ENCODE measurements around the gene ATP6V0E1.

The ATP6V0E1 gene

GRCh38 chr5:173047838-173048105 lies 64.2 kb downstream of the ATP6V0E1 start:
- TF ChIP-seq FOXM1 (IDR thresholded peaks at IDR 0.05; ENCODE audit: borderline replicate concordance, low read depth) (no peak), CREB1 (IDR thresholded peaks at IDR 0.05; ENCODE audit: low read depth) (no peak), EP300 (IDR thresholded peaks at IDR 0.05; ENCODE audit: borderline replicate concordance) (no peak), YY1 (IDR thresholded peaks at IDR 0.05; ENCODE audit: low read depth) (no peak), USF1 (IDR thresholded peaks at IDR 0.05) (no peak), ZBTB7A (IDR thresholded peaks at IDR 0.05; ENCODE audit: low read depth) (no peak), NFIC (IDR thresholded peaks at IDR 0.05) (no peak), EGR1 (IDR thresholded peaks at IDR 0.05) (no peak), TCF12 (IDR thresholded peaks at IDR 0.05; ENCODE audit: low read depth) (no peak), TAF1 (IDR thresholded peaks at IDR 0.05; ENCODE audit: low read depth) (no peak), CEBPB (IDR thresholded peaks at IDR 0.05) (no peak), RAD21 (IDR thresholded peaks at IDR 0.05; ENCODE audit: low read depth) (no peak), REST (IDR thresholded peaks at IDR 0.05; ENCODE audit: low read depth) (no peak), TEAD4 (IDR thresholded peaks at IDR 0.05) (no peak), MAX (IDR thresholded peaks at IDR 0.05) (no peak)

GRCh38 chr5:173050791-173051190 lies 67.2 kb downstream of the ATP6V0E1 start:
- TF ChIP-seq MAX (IDR thresholded peaks at IDR 0.05) (no peak), CEBPB (IDR thresholded peaks at IDR 0.05) (no peak), TEAD4 (IDR thresholded peaks at IDR 0.05) (no peak), REST (IDR thresholded peaks at IDR 0.05; ENCODE audit: low read depth) (no peak), TAF1 (IDR thresholded peaks at IDR 0.05; ENCODE audit: low read depth) (no peak), EP300 (IDR thresholded peaks at IDR 0.05; ENCODE audit: borderline replicate concordance) (no peak)

GRCh38 chr5:173051746-173052145 lies 68.2 kb downstream of the ATP6V0E1 start:
- TF ChIP-seq REST (IDR thresholded peaks at IDR 0.05; ENCODE audit: low read depth) (no peak), FOXM1 (IDR thresholded peaks at IDR 0.05; ENCODE audit: borderline replicate concordance, low read depth) (no peak), MAX (IDR thresholded peaks at IDR 0.05) (no peak), EP300 (IDR thresholded peaks at IDR 0.05; ENCODE audit: borderline replicate concordance) (no peak), NFIC (IDR thresholded peaks at IDR 0.05) (no peak), ZBTB7A (IDR thresholded peaks at IDR 0.05; ENCODE audit: low read depth) (no peak), TCF12 (IDR thresholded peaks at IDR 0.05; ENCODE audit: low read depth) (no peak), TEAD4 (IDR thresholded peaks at IDR 0.05) (no peak), YY1 (IDR thresholded peaks at IDR 0.05; ENCODE audit: low read depth) (no peak), RAD21 (IDR thresholded peaks at IDR 0.05; ENCODE audit: low read depth) (no peak), USF1 (IDR thresholded peaks at IDR 0.05) (no peak), CREB1 (IDR thresholded peaks at IDR 0.05; ENCODE audit: low read depth) (no peak), TAF1 (IDR thresholded peaks at IDR 0.05; ENCODE audit: low read depth) (no peak), CEBPB (IDR thresholded peaks at IDR 0.05) (no peak), EGR1 (IDR thresholded peaks at IDR 0.05) (no peak)

GRCh38 chr5:173053041-173053440 lies 69.5 kb downstream of the ATP6V0E1 start:
- no peak for TF ChIP-seq NFIC (IDR thresholded peaks at IDR 0.05)
- no peak for TF ChIP-seq USF1 (IDR thresholded peaks at IDR 0.05)
- no peak for TF ChIP-seq TAF1 (IDR thresholded peaks at IDR 0.05; ENCODE audit: low read depth)
- no peak for TF ChIP-seq MAX (IDR thresholded peaks at IDR 0.05)
- TF ChIP-seq YY1 (IDR thresholded peaks at IDR 0.05; ENCODE audit: low read depth): no peak
- no peak for TF ChIP-seq EP300 (IDR thresholded peaks at IDR 0.05; ENCODE audit: borderline replicate concordance)
- no peak for TF ChIP-seq CEBPB (IDR thresholded peaks at IDR 0.05)
- TF ChIP-seq REST (IDR thresholded peaks at IDR 0.05; ENCODE audit: low read depth): no peak
- no peak for TF ChIP-seq RAD21 (IDR thresholded peaks at IDR 0.05; ENCODE audit: low read depth)
